Tibial artery (tissue), 4 donors: Measurements from ENCODE around the gene PDGFD.

Experiments used
- DNase-seq, 2 donors: peaks; one replicate each; pipeline ENCODE4 v3.0.0-alpha.2; 2019
- H3K27ac ChIP-seq, 2 donors: fragments of 200-600 bp; sonication (generic) in 1 of 2; 1 replicate in 1 of 2; 2 replicates in 1 of 2; pipeline ENCODE4 v1.5.1; 2018 to 2019; ENCODE audit warnings: mild to moderate bottlenecking in 1 of 2
- H3K27me3 ChIP-seq, 2 donors: fragments of 200-600 bp; sonication (generic) in 1 of 2; one replicate each; pipeline versions ENCODE4 v1.5.1 to v1.6.0; 2016 to 2019
- H3K36me3 ChIP-seq, 3 donors: fragments of 200-600 bp; sonication (generic) in 2 of 3; one replicate each; pipeline ENCODE4 v1.5.1; 2016 to 2019; ENCODE audit warnings: mild to moderate bottlenecking in 2 of 3
- H3K4me1 ChIP-seq, 4 donors: fragments of 200-600 bp; sonication (generic) in 2 of 4; 1 replicate in 3 of 4; 2 replicates in 1 of 4; pipeline ENCODE4 v1.5.1; 2016 to 2019
- H3K4me3 ChIP-seq, 2 donors: fragments of 200-600 bp; sonication (generic) in 1 of 2; 1 replicate in 1 of 2; 2 replicates in 1 of 2; pipeline ENCODE4 v1.5.1; 2018 to 2019; ENCODE audit warnings: mild to moderate bottlenecking in 2 of 2
- H3K9me3 ChIP-seq, 3 donors: fragments of 200-600 bp; sonication (generic) in 1 of 3; one replicate each; pipeline ENCODE4 v1.5.1; 2016 to 2019
- intact Hi-C: fragments of 100-400 bp; cut with DNase I; formaldehyde crosslinking; loops from one replicate; pipeline ENCODE4 v1.15.0; 2023; ENCODE audit warnings: low total_unique reads
- TF ChIP-seq, protein P1 (sequence below), 2 experiments: fragments of 200-600 bp in 1 of 2; fragments of 450-650 bp in 1 of 2; IDR thresholded peaks; one replicate each; pipeline ENCODE4 v1.5.1; 2017 to 2019; ENCODE audit warnings: antibody characterized with exemption in 2 of 2, mild to moderate bottlenecking in 1 of 2, moderate library complexity in 1 of 2

PDGFD gene

DNA sequence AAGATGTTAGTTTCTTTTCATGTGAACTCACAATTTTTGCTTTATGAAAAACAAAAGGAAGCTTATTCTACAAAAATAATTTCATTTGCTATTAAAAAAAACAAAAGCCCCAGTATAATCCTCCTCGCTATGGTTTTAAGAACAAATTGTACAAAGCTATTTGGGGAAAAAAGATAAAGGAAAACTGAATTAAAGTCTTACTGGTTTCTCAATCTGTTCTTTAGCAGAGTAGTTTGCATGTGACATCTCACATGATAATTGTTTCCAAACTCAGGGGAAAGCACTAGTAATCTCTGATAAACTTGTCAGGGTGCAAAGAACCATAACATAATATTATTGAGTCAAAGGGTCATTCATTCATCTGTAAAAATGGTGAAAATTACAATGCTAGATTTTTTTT, 130.4 kb downstream of the PDGFD start:
- no peak for DNase-seq
- no peak overlapping the region for H3K4me3 ChIP-seq
- no peaks in the 10 kb centered on the region for H3K36me3 ChIP-seq
- no peaks in the 10 kb centered on the region for H3K27me3 ChIP-seq
- peaks cover 0 to 5% (median 2%) of the 10 kb centered on the region in 4 donors for H3K4me1 ChIP-seq
- intact Hi-C loops: no loop called here
- H3K9me3 ChIP-seq: no peaks in the 10 kb centered on the region
- H3K27ac ChIP-seq: peak overlapping the region; percentile 22 to 40
- TF ChIP-seq, protein P1, sequence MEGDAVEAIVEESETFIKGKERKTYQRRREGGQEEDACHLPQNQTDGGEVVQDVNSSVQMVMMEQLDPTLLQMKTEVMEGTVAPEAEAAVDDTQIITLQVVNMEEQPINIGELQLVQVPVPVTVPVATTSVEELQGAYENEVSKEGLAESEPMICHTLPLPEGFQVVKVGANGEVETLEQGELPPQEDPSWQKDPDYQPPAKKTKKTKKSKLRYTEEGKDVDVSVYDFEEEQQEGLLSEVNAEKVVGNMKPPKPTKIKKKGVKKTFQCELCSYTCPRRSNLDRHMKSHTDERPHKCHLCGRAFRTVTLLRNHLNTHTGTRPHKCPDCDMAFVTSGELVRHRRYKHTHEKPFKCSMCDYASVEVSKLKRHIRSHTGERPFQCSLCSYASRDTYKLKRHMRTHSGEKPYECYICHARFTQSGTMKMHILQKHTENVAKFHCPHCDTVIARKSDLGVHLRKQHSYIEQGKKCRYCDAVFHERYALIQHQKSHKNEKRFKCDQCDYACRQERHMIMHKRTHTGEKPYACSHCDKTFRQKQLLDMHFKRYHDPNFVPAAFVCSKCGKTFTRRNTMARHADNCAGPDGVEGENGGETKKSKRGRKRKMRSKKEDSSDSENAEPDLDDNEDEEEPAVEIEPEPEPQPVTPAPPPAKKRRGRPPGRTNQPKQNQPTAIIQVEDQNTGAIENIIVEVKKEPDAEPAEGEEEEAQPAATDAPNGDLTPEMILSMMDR (IDR thresholded peaks at IDR 0.05): no peak

DNA sequence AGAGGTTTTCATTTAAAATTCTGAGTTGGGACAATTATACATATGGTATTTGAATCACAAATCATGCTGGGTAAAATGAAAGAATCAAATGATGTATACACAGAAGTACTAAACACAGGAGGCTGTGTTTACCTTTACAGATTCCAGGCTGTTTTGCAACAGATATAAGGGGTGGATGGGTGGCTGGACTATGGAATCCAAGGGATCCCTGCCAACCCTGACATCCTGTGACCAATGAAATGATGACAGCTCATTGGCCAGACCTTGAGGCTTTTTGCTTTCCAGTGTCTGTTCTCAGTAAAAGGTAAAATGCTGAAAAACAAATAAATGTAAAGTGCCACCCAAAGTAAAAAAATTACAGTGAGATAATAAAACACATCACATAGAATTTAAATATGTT, 130.8 kb downstream of the PDGFD start:
- peaks cover 0 to 5% (median 2%) of the 10 kb centered on the region in 4 donors for H3K4me1 ChIP-seq
- H3K4me3 ChIP-seq: no peak overlapping the region
- peak overlapping the region; percentile 22 to 40 for H3K27ac ChIP-seq
- no peaks in the 10 kb centered on the region for H3K27me3 ChIP-seq
- no peaks in the 10 kb centered on the region for H3K9me3 ChIP-seq
- peak in 1 of 2 donors; percentile 22 for DNase-seq
- intact Hi-C loops: no loop called here
- H3K36me3 ChIP-seq: no peaks in the 10 kb centered on the region
- TF ChIP-seq, protein P1 (IDR thresholded peaks at IDR 0.05): no peak

DNA sequence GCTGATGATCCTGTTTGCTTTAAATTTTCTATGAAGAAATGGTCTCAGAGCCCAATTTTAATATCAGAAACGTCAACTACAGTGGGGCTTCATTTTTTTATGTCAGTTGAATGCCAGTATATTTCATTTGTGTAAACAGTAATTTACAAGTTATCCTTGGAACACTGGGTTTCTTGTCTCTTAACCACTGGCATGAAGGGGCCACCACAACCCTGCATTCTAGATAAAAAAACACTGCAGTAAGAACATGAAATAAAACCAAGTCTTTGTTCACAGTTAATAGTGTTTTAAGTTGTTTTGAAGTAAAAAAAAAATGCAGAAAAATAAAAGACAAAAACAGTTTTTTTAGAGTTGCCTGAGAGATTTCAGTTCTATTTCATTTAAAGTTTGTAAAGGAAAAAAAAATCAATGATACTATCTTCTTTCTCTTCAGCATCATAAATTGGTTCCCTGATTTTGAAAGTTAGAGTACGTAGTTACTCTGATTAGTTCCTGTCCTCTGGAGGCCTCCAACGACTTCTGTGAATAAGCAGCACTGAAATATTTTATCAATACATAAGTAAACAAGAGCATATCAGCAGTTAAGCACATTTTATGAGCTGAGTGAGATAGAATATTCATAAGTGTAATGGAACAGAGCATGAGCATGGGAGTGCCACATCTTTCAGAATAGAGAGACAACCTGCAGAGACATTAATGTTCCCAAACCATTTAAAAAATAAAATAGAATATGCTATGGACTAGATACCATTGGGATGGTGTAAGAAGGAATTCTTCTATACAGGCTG, 135.3 kb downstream of the PDGFD start:
- Histone ChIP-seq H3K27ac (no peak overlapping the region), H3K27me3 (no peaks in the 10 kb centered on the region), H3K36me3 (no peaks in the 10 kb centered on the region), H3K4me3 (no peak overlapping the region), H3K4me1 (peaks cover 0 to 5% (median 2%) of the 10 kb centered on the region in 4 donors), H3K9me3 (no peaks in the 10 kb centered on the region)
- TF ChIP-seq, protein P1 (IDR thresholded peaks at IDR 0.05): no peak
- DNase-seq: no peak
- intact Hi-C loops: no loop called here

DNA sequence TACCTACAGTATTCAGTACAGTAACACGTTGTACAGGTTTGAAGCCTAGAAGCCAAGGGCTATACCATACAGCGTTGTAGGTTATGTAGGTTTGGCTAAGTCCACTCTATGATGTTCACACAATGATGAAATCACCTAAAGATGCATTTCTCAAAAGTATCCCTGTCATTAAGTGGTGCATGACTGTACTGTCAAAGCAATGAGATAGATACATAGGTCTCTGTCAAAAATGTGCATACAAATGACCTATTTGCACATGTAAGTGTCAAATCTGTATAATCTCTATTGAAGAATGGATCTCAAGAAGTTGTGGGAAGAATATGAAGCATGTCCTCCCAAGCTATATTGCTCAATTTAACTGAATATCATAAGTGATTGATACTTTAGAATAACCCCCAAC, 139.4 kb downstream of the PDGFD start:
- DNase-seq: no peak
- intact Hi-C loops: no loop called here
- Histone ChIP-seq H3K9me3 (no peaks in the 10 kb centered on the region), H3K27me3 (no peaks in the 10 kb centered on the region), H3K4me3 (no peak overlapping the region), H3K4me1 (no peaks in the 10 kb centered on the region), H3K27ac (no peak overlapping the region), H3K36me3 (no peaks in the 10 kb centered on the region)
- TF ChIP-seq, protein P1 (IDR thresholded peaks at IDR 0.05): no peak

DNA sequence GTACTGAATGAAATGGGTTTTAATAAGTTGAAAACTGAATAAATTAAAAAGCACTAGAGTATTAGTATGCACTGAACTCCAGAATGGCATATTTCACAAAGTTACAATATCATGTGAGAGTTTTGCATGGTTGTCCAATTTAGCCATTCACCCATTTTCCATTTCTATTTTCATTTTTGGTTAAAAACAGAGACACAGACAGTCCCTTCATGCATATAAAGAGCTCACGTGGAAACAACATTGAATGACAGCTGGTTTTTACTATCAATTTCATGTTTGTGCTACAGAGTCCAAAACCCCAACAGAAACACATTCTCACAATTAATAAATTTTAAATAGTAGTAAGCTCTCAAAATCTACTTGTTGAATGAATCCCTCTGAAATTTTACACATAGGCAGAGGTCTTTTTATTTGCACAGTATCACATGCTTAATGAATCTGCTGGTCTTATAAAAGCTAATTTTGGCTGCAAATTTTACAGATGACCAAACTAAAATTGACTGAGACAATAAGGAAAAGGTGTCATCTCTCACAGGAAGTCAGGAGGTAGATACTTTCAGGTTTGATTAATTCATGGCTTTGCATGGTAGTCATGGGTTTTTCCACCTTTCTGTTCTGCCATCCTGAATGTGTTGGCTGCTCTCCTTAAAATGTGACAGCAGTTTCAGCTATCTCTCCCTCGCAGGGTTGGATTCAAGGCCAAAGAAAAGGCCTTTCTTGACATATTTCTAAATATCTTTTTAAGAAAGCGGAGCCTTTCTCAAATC, 148.1 kb downstream of the PDGFD start:
- H3K36me3 ChIP-seq: no peaks in the 10 kb centered on the region
- H3K27me3 ChIP-seq: no peaks in the 10 kb centered on the region
- no peaks in the 10 kb centered on the region for H3K4me1 ChIP-seq
- TF ChIP-seq, protein P1 (IDR thresholded peaks at IDR 0.05): no peak
- no peak overlapping the region for H3K27ac ChIP-seq
- no peak for DNase-seq
- intact Hi-C loops: no loop called here
- no peak overlapping the region for H3K4me3 ChIP-seq
- no peaks in the 10 kb centered on the region for H3K9me3 ChIP-seq
